SIG-M5 (cell line): ENCODE results near the gene CHCHD6.
A peak's percentile ranks its signal among the peaks of the same experiment; 100 is the strongest.

ENCODE experiments used
- DNase-seq: peaks from one replicate; lab custom pipeline; 2025; lab: John Stamatoyannopoulos, UW

Gene CHCHD6

GRCh38 chr3:126895178-126896066 lies 191.4 kb downstream of the CHCHD6 start:
- DNase-seq: no peak

GRCh38 chr3:126896067-126896441 lies 192.0 kb downstream of the CHCHD6 start:
- no peak for DNase-seq

- no peak for DNase-seq
Measured at GRCh38 chr3:126896968-126897367, 192.9 kb downstream of the CHCHD6 start.

GRCh38 chr3:126897943-126898342 lies 193.9 kb downstream of the CHCHD6 start:
- DNase-seq: no peak

- no peak for DNase-seq
Measured at GRCh38 chr3:126900859-126901540, 197.0 kb downstream of the CHCHD6 start.

- no peak for DNase-seq
Measured at GRCh38 chr3:126901631-126902030, 197.6 kb downstream of the CHCHD6 start.

GRCh38 chr3:126903521-126903920 lies 199.5 kb downstream of the CHCHD6 start:
- DNase-seq: no peak

GRCh38 chr3:126907557-126907956 lies 203.5 kb downstream of the CHCHD6 start:
- DNase-seq: no peak

- DNase-seq: no peak
Measured at GRCh38 chr3:126908752-126909275, 204.8 kb downstream of the CHCHD6 start.

- DNase-seq: no peak
Measured at GRCh38 chr3:126910231-126910630, 206.2 kb downstream of the CHCHD6 start.

- peak; percentile 71 for DNase-seq
Measured at GRCh38 chr3:126911162-126912026, 207.4 kb downstream of the CHCHD6 start.

- DNase-seq: no peak
Measured at GRCh38 chr3:126912027-126912422, 208.0 kb downstream of the CHCHD6 start.

GRCh38 chr3:126912491-126913195 lies 208.6 kb downstream of the CHCHD6 start:
- no peak for DNase-seq

- DNase-seq: no peak
Measured at GRCh38 chr3:126913524-126913923, 209.5 kb downstream of the CHCHD6 start.

GRCh38 chr3:126914226-126914625 lies 210.2 kb downstream of the CHCHD6 start:
- no peak for DNase-seq

- no peak for DNase-seq
Measured at GRCh38 chr3:126915015-126915414, 211.0 kb downstream of the CHCHD6 start.

- DNase-seq: no peak
Measured at GRCh38 chr3:126916546-126916945, 212.5 kb downstream of the CHCHD6 start.

GRCh38 chr3:126917232-126917804 lies 213.3 kb downstream of the CHCHD6 start:
- DNase-seq: no peak

- no peak for DNase-seq
Measured at GRCh38 chr3:126918355-126918821, 214.3 kb downstream of the CHCHD6 start.

GRCh38 chr3:126921085-126921824 lies 217.2 kb downstream of the CHCHD6 start:
- DNase-seq: no peak
